ENCODE results near the gene IL21R.
"Not testable (repeated sequence)": the region's sequence is repeated elsewhere in the genome, so short reads cannot be mapped to it uniquely, and the experiment has no call there.

Gene IL21R

DNA sequence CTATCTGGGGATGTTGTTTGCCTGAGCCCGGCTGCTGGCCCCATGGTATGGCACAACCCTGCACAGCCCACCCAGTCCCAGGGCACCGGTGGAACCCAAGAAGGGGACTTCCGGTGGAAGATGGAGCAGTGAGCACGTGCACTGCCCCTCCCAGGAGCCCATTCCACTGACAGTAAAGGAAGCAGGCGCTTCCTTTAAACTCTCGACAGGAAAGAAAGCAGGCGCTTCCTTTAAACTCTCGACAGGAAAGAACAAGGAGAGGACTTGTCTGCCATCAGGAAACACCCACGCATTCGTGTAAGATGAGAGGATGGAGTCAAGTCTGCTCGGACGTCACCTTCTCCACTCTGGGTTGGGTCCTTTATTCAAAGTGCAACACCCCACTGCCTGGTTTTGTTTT lies 53.7 kb downstream of the IL21R start:
- DNase-seq: no peak
- H3K27me3 ChIP-seq (replicated peaks; ENCODE audit: insufficient read depth, low read length): no peaks in the 10 kb centered on the region
- no peak overlapping the region for H3K4me3 ChIP-seq (ENCODE audit: low read length)
- no peaks in the 10 kb centered on the region for H4K20me1 ChIP-seq (ENCODE audit: insufficient read depth, low read length)
- H3K4me1 ChIP-seq (ENCODE audit: low read length): no peaks in the 10 kb centered on the region
- no peak overlapping the region for H2AFZ ChIP-seq (ENCODE audit: low read length)
- no peak overlapping the region for H3K4me2 ChIP-seq (ENCODE audit: low read depth, low read length)
- H3K27ac ChIP-seq (ENCODE audit: low read length): no peak overlapping the region
- H3K79me2 ChIP-seq (ENCODE audit: low read length): no peaks in the 10 kb centered on the region
- no peak overlapping the region for H3K9ac ChIP-seq (ENCODE audit: low read length)
- H3F3A ChIP-seq (ENCODE audit: insufficient read depth, low read length): no peaks in the 10 kb centered on the region
- H3K36me3 ChIP-seq (replicated peaks; ENCODE audit: insufficient read depth, low read length): no peaks in the 10 kb centered on the region
- TF ChIP-seq, protein P1, sequence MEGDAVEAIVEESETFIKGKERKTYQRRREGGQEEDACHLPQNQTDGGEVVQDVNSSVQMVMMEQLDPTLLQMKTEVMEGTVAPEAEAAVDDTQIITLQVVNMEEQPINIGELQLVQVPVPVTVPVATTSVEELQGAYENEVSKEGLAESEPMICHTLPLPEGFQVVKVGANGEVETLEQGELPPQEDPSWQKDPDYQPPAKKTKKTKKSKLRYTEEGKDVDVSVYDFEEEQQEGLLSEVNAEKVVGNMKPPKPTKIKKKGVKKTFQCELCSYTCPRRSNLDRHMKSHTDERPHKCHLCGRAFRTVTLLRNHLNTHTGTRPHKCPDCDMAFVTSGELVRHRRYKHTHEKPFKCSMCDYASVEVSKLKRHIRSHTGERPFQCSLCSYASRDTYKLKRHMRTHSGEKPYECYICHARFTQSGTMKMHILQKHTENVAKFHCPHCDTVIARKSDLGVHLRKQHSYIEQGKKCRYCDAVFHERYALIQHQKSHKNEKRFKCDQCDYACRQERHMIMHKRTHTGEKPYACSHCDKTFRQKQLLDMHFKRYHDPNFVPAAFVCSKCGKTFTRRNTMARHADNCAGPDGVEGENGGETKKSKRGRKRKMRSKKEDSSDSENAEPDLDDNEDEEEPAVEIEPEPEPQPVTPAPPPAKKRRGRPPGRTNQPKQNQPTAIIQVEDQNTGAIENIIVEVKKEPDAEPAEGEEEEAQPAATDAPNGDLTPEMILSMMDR (IDR thresholded peaks at IDR 0.05; ENCODE audit: low read length): no peak
- no peak for TF ChIP-seq EZH2phosphoT487 (IDR thresholded peaks at IDR 0.05; ENCODE audit: low read length)
- TF ChIP-seq EZH2 (optimal IDR thresholded peaks at IDR 0.05; ENCODE audit: low read depth, low read length): no peak
- no peaks in the 10 kb centered on the region for H3K9me2 ChIP-seq (replicated peaks; ENCODE audit: insufficient read depth, low read length)
- no peaks in the 10 kb centered on the region for H3K9me3 ChIP-seq (replicated peaks; ENCODE audit: insufficient read depth, low read length)

DNA sequence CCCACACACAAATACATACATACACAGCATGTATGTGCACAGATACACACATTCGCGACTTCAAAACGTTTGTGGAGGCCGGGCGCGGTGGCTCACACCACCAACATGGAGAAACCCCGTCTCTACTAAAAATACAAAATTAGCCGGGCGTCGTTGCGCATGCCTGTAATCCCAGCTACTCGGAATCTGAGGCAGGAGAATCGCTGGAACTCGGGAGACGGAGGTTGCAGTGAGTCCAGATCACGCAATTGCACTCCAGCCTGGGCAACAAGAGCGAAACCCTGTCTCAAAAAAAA lies 55.6 kb downstream of the IL21R start:
- not testable (repeated sequence) for H3K9me2 ChIP-seq (replicated peaks; ENCODE audit: insufficient read depth, low read length); DNase-seq; H3K9ac ChIP-seq (ENCODE audit: low read length); H3K79me2 ChIP-seq (ENCODE audit: low read length); H3K27ac ChIP-seq (ENCODE audit: low read length); H3K4me1 ChIP-seq (ENCODE audit: low read length); H3K27me3 ChIP-seq (replicated peaks; ENCODE audit: insufficient read depth, low read length); H3K9me3 ChIP-seq (replicated peaks; ENCODE audit: insufficient read depth, low read length); H3K36me3 ChIP-seq (replicated peaks; ENCODE audit: insufficient read depth, low read length); H3F3A ChIP-seq (ENCODE audit: insufficient read depth, low read length); H3K4me3 ChIP-seq (ENCODE audit: low read length); H2AFZ ChIP-seq (ENCODE audit: low read length); H4K20me1 ChIP-seq (ENCODE audit: insufficient read depth, low read length); H3K4me2 ChIP-seq (ENCODE audit: low read depth, low read length)

DNA sequence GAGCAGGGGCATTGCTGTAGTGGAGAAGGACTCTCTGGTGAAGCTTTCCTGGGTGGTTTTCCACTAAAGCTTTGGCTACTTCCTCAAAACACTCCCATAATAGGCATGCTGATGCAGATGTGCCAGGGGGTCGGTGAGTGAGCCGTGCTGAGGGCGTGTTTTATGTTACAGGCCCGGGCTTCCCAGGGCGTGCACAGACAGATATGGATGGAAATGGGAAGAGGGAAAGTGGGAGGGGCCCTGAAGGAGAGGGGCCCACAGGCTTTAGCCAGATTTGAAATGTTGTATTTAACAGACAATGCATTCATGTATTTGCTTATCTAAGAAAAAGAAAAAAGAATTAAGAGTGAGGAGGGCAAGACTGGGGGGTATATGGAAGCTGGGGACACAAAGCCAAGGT lies 56.3 kb downstream of the IL21R start:
- no peaks in the 10 kb centered on the region for H3K9me2 ChIP-seq (replicated peaks; ENCODE audit: insufficient read depth, low read length)
- H3F3A ChIP-seq (ENCODE audit: insufficient read depth, low read length): no peaks in the 10 kb centered on the region
- no peak for DNase-seq
- no peaks in the 10 kb centered on the region for H3K9me3 ChIP-seq (replicated peaks; ENCODE audit: insufficient read depth, low read length)
- no peaks in the 10 kb centered on the region for H3K4me1 ChIP-seq (ENCODE audit: low read length)
- H3K36me3 ChIP-seq (replicated peaks; ENCODE audit: insufficient read depth, low read length): no peaks in the 10 kb centered on the region
- TF ChIP-seq EZH2phosphoT487 (IDR thresholded peaks at IDR 0.05; ENCODE audit: low read length): no peak
- no peak for TF ChIP-seq EZH2 (optimal IDR thresholded peaks at IDR 0.05; ENCODE audit: low read depth, low read length)
- TF ChIP-seq, protein P1 (IDR thresholded peaks at IDR 0.05; ENCODE audit: low read length): no peak
- H3K4me3 ChIP-seq (ENCODE audit: low read length): no peak overlapping the region
- H4K20me1 ChIP-seq (ENCODE audit: insufficient read depth, low read length): no peaks in the 10 kb centered on the region
- H2AFZ ChIP-seq (ENCODE audit: low read length): no peak overlapping the region
- no peak overlapping the region for H3K27ac ChIP-seq (ENCODE audit: low read length)
- no peak overlapping the region for H3K9ac ChIP-seq (ENCODE audit: low read length)
- no peaks in the 10 kb centered on the region for H3K27me3 ChIP-seq (replicated peaks; ENCODE audit: insufficient read depth, low read length)
- H3K79me2 ChIP-seq (ENCODE audit: low read length): no peaks in the 10 kb centered on the region
- no peak overlapping the region for H3K4me2 ChIP-seq (ENCODE audit: low read depth, low read length)

DNA sequence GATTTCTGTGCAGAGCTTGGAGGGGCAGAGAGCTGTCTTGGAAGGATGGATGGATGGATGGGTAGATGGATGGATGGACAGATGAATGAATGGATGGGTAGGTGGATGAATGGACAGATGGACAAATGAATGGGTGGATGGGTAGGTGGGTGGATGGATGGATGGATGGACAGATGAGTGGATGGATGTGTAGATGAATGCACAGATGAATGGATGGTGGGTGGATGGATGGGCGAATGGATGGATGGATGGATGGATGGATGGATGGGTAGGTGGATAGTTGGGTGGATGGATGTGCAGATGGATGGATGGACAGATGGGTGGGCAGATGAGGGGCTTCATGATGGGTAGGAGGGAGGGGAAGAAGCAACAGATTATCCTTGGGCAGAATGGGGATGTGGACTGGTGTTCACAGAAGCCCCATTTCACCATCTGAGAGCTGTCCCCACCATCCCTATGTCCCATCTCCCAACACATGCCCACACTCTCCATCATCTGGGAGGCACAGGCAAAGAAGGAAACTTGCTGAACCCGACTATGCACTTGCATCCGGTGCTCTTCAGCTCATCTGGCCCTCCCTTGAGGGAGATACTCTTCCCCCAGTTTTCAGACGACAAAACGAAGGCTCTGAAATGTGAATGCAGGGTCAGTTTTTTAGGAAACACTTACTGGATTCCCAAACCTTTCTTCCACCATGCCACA lies 57.2 kb downstream of the IL21R start:
- Histone ChIP-seq H4K20me1 (ENCODE audit: insufficient read depth, low read length) (no peaks in the 10 kb centered on the region), H3K79me2 (ENCODE audit: low read length) (no peaks in the 10 kb centered on the region), H3K4me2 (ENCODE audit: low read depth, low read length) (no peak overlapping the region), H3K4me3 (ENCODE audit: low read length) (no peak overlapping the region), H2AFZ (ENCODE audit: low read length) (no peak overlapping the region), H3K36me3 (replicated peaks; ENCODE audit: insufficient read depth, low read length) (no peaks in the 10 kb centered on the region), H3K27me3 (replicated peaks; ENCODE audit: insufficient read depth, low read length) (no peaks in the 10 kb centered on the region), H3K9ac (ENCODE audit: low read length) (no peak overlapping the region), H3F3A (ENCODE audit: insufficient read depth, low read length) (no peaks in the 10 kb centered on the region), H3K9me3 (replicated peaks; ENCODE audit: insufficient read depth, low read length) (no peaks in the 10 kb centered on the region), H3K27ac (ENCODE audit: low read length) (no peak overlapping the region), H3K4me1 (ENCODE audit: low read length) (no peaks in the 10 kb centered on the region), H3K9me2 (replicated peaks; ENCODE audit: insufficient read depth, low read length) (no peaks in the 10 kb centered on the region)
- no peak for DNase-seq
- TF ChIP-seq, protein P1 (IDR thresholded peaks at IDR 0.05; ENCODE audit: low read length): no peak
- no peak for TF ChIP-seq EZH2phosphoT487 (IDR thresholded peaks at IDR 0.05; ENCODE audit: low read length)
- no peak for TF ChIP-seq EZH2 (optimal IDR thresholded peaks at IDR 0.05; ENCODE audit: low read depth, low read length)

Measured in MM.1S (cell line).